Measurements from ENCODE around the gene UBE2L6.

DNA sequence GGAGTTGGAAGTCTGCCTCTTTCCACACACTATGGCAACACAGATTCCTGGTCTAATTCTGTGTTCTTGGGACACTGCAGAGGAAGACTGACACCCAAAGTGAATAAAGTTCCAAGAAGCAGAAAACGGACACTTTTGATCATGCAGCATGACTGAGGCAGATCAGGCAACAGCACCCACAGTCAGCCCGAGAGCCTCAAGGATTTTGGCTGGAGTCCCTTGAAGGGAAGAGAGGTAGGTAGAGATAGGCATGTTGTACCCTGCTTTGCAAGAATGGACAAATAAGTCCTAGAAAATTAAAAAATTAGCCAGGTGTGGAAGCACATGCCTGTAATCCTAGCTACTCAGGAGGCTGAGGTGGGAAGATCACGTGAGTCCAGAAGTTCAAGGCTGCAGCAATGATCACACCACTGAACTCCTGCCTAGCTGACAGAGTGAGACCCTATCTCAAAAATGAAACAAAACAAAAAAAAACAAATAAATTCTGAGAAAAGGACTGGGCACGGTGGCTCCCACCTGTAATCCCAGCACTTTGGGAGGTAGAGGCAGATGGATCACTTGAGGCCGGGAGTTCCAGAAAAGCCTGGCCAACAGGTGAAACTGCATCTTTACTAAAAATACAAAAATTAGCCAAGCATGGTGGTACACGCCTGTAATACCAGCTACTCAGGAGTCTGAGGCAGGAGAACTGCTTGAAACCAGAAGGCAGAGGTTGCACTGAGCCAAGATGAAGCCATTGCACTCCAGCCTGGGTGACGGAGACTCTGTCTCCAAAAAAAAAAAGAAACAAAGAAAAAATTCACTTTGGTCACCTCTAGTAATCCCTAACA is 58.9 kb downstream of the UBE2L6 start:
- no peak for TF ChIP-seq POLR2A (IDR thresholded peaks at IDR 0.05)
- TF ChIP-seq, protein P1, sequence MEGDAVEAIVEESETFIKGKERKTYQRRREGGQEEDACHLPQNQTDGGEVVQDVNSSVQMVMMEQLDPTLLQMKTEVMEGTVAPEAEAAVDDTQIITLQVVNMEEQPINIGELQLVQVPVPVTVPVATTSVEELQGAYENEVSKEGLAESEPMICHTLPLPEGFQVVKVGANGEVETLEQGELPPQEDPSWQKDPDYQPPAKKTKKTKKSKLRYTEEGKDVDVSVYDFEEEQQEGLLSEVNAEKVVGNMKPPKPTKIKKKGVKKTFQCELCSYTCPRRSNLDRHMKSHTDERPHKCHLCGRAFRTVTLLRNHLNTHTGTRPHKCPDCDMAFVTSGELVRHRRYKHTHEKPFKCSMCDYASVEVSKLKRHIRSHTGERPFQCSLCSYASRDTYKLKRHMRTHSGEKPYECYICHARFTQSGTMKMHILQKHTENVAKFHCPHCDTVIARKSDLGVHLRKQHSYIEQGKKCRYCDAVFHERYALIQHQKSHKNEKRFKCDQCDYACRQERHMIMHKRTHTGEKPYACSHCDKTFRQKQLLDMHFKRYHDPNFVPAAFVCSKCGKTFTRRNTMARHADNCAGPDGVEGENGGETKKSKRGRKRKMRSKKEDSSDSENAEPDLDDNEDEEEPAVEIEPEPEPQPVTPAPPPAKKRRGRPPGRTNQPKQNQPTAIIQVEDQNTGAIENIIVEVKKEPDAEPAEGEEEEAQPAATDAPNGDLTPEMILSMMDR (IDR thresholded peaks at IDR 0.05): no peak

Data from esophagus squamous epithelium (tissue), 4 donors.